Stimulated activated effector memory CD8-positive, alpha-beta T cell treated with anti-CD3 and anti-CD28 coated beads, Interleukin-12 subunit alpha, Interleukin-12 subunit beta, amount 100 ng/mL, for 72 hours (primary cell): ENCODE results near the gene HSPA12B.

Experiments
- ATAC-seq: fragments of 150-1000 bp; cut with Tn5 transposase; 2 replicates; pipeline ENCODE4 v1.10.0; 2021
- DNase-seq, 2 donors: peaks; one replicate each; pipeline ENCODE4 v3.0.0; 2021 to 2022; ENCODE audit warnings: low spot score in 2 of 2
- H3K27ac Mint-ChIP-seq: one replicate; pipeline ENCODE4 v1.8.0; 2022; ENCODE audit warnings: mild to moderate bottlenecking, mixed read lengths
- H3K36me3 Mint-ChIP-seq: one replicate; pipeline ENCODE4 v1.8.0; 2022; ENCODE audit warnings: mild to moderate bottlenecking, mixed read lengths
- H3K4me1 Mint-ChIP-seq: one replicate; pipeline ENCODE4 v1.8.0; 2022; ENCODE audit warnings: mixed read lengths
- H3K4me3 Mint-ChIP-seq: one replicate; pipeline ENCODE4 v1.8.0; 2022; ENCODE audit warnings: mild to moderate bottlenecking, mixed read lengths
- H3K9me3 Mint-ChIP-seq: one replicate; pipeline ENCODE4 v1.8.0; 2022; ENCODE audit warnings: mixed read lengths

Gene HSPA12B

GRCh38 chr20:3777716-3778629, 45.5 kb downstream of the HSPA12B start:
- H3K4me1 Mint-ChIP-seq, result peaks cover 53% of the 10 kb centered on the region
- peak; percentile 89 for ATAC-seq
- H3K27ac Mint-ChIP-seq, result peak overlapping the region; percentile 43
- DNase-seq, result peak; percentile 45 to 77
- H3K4me3 Mint-ChIP-seq, result peak overlapping the region; percentile 80
- H3K36me3 Mint-ChIP-seq, result no peaks in the 10 kb centered on the region
- H3K9me3 Mint-ChIP-seq, result no peaks in the 10 kb centered on the region

- Mint-ChIP-seq H3K4me1 (peaks cover 61% of the 10 kb centered on the region), H3K27ac (no peak overlapping the region), H3K4me3 (peak overlapping the region; percentile 80)
Measured at GRCh38 chr20:3778976-3779375, 46.5 kb downstream of the HSPA12B start.

GRCh38 chr20:3781153-3781910, 48.8 kb downstream of the HSPA12B start, which contains the start of gene SPEF1:
Gene SPEF1 (minus strand): TSS chr20:3781448. CDS start chr20:3781287, 161 bp downstream.
- Mint-ChIP-seq H3K9me3 (no peaks in the 10 kb centered on the region), H3K4me3 (peak within 1 kb of the TSS; percentile 58), H3K36me3 (peaks cover 20% of the 10 kb centered on the region), H3K4me1 (peaks cover 73% of the 10 kb centered on the region), H3K27ac (no peak within 1 kb of the TSS)
- peak in 1 of 2 donors; percentile 67 for DNase-seq
- ATAC-seq, result peak; percentile 52

More at GRCh38 chr20:3778976-3779375, 46.5 kb downstream of the HSPA12B start:
- no peaks in the 10 kb centered on the region for H3K9me3 Mint-ChIP-seq
- ATAC-seq (no peak), DNase-seq (no peak)
- H3K36me3 Mint-ChIP-seq, result peaks cover 6% of the 10 kb centered on the region

GRCh38 chr20:3782597-3782996, 50.1 kb downstream of the HSPA12B start:
- Mint-ChIP-seq H3K9me3 (no peaks in the 10 kb centered on the region), H3K27ac (no peak overlapping the region)

GRCh38 chr20:3783068-3783489, 50.6 kb downstream of the HSPA12B start:
- no peak for ATAC-seq
- H3K4me1 Mint-ChIP-seq, result peaks cover 69% of the 10 kb centered on the region
- H3K4me3 Mint-ChIP-seq, result no peak overlapping the region
- peaks cover 20% of the 10 kb centered on the region for H3K36me3 Mint-ChIP-seq
- H3K9me3 Mint-ChIP-seq, result no peaks in the 10 kb centered on the region
- no peak for DNase-seq
- peak overlapping the region; percentile 79 for H3K27ac Mint-ChIP-seq

More at GRCh38 chr20:3782597-3782996, 50.1 kb downstream of the HSPA12B start:
- Mint-ChIP-seq H3K4me1 (peaks cover 68% of the 10 kb centered on the region), H3K36me3 (peaks cover 20% of the 10 kb centered on the region), H3K4me3 (no peak overlapping the region)
- DNase-seq (no peak), ATAC-seq (no peak)

GRCh38 chr20:3783511-3784195, 51.2 kb downstream of the HSPA12B start:
- Mint-ChIP-seq H3K4me1 (peaks cover 68% of the 10 kb centered on the region), H3K27ac (peak overlapping the region; percentile 79), H3K4me3 (no peak overlapping the region)

GRCh38 chr20:3784216-3784853, 51.9 kb downstream of the HSPA12B start:
- peaks cover 20% of the 10 kb centered on the region for H3K36me3 Mint-ChIP-seq
- no peak for ATAC-seq
- peaks cover 67% of the 10 kb centered on the region for H3K4me1 Mint-ChIP-seq
- H3K27ac Mint-ChIP-seq, result peak overlapping the region; percentile 79
- H3K4me3 Mint-ChIP-seq, result peak overlapping the region; percentile 70
- no peaks in the 10 kb centered on the region for H3K9me3 Mint-ChIP-seq
- no peak for DNase-seq

More at GRCh38 chr20:3783511-3784195, 51.2 kb downstream of the HSPA12B start:
- H3K36me3 Mint-ChIP-seq, result peaks cover 20% of the 10 kb centered on the region
- H3K9me3 Mint-ChIP-seq, result no peaks in the 10 kb centered on the region
- DNase-seq, result no peak
- no peak for ATAC-seq

- H3K36me3 Mint-ChIP-seq, result peaks cover 20% of the 10 kb centered on the region
- peak overlapping the region; percentile 79 for H3K27ac Mint-ChIP-seq
- H3K9me3 Mint-ChIP-seq, result no peaks in the 10 kb centered on the region
- ATAC-seq (no peak), DNase-seq (no peak)
- peaks cover 65% of the 10 kb centered on the region for H3K4me1 Mint-ChIP-seq
- H3K4me3 Mint-ChIP-seq, result peak overlapping the region; percentile 70
Measured at GRCh38 chr20:3784863-3785239, 52.4 kb downstream of the HSPA12B start.

GRCh38 chr20:3785240-3786125, 53.0 kb downstream of the HSPA12B start:
- ATAC-seq (no peak), DNase-seq (no peak)
- H3K9me3 Mint-ChIP-seq, result no peaks in the 10 kb centered on the region
- peak overlapping the region; percentile 70 for H3K4me3 Mint-ChIP-seq
- peak overlapping the region; percentile 79 for H3K27ac Mint-ChIP-seq
- H3K36me3 Mint-ChIP-seq, result peaks cover 20% of the 10 kb centered on the region
- peaks cover 65% of the 10 kb centered on the region for H3K4me1 Mint-ChIP-seq

- Mint-ChIP-seq H3K4me3 (peak overlapping the region; percentile 70), H3K9me3 (no peaks in the 10 kb centered on the region), H3K4me1 (peaks cover 59% of the 10 kb centered on the region), H3K27ac (peak overlapping the region; percentile 54), H3K36me3 (peaks cover 20% of the 10 kb centered on the region)
- ATAC-seq (peak; percentile 46), DNase-seq (peak in 1 of 2 donors; percentile 26)
Measured at GRCh38 chr20:3786126-3786484, 53.6 kb downstream of the HSPA12B start.

- H3K36me3 Mint-ChIP-seq, result peaks cover 20% of the 10 kb centered on the region
- peak within 1 kb of the TSS; percentile 54 for H3K27ac Mint-ChIP-seq
- H3K4me1 Mint-ChIP-seq, result peaks cover 52% of the 10 kb centered on the region
- DNase-seq (peak; percentile 94 to 98), ATAC-seq (peak; percentile 93)
- no peaks in the 10 kb centered on the region for H3K9me3 Mint-ChIP-seq
- peak within 1 kb of the TSS; percentile 70 for H3K4me3 Mint-ChIP-seq
Measured at GRCh38 chr20:3786665-3787323, 54.3 kb downstream of the HSPA12B start, which contains the start of gene CENPB. Gene CENPB (minus strand): TSS chr20:3786740. CDS start chr20:3786483, 257 bp downstream.

GRCh38 chr20:3787324-3788014, 55.0 kb downstream of the HSPA12B start:
- DNase-seq (no peak), ATAC-seq (no peak)
- Mint-ChIP-seq H3K4me1 (peaks cover 46% of the 10 kb centered on the region), H3K36me3 (peaks cover 20% of the 10 kb centered on the region), H3K4me3 (peak overlapping the region; percentile 70), H3K27ac (no peak overlapping the region), H3K9me3 (no peaks in the 10 kb centered on the region)

GRCh38 chr20:3788685-3789155, 56.2 kb downstream of the HSPA12B start:
- Mint-ChIP-seq H3K4me3 (peak overlapping the region; percentile 18), H3K4me1 (peaks cover 36% of the 10 kb centered on the region), H3K27ac (no peak overlapping the region), H3K9me3 (no peaks in the 10 kb centered on the region), H3K36me3 (peaks cover 17% of the 10 kb centered on the region)
- ATAC-seq (no peak), DNase-seq (no peak)
